HEK293 (cell line): Measurements from ENCODE around the gene DDX24.

Experiments used
- CTCF ChIA-PET: fragments of 350-600 bp; formaldehyde crosslinking; extraction: SDS; loops from one replicate; lab custom pipeline; 2021; ENCODE audit warnings: antibody characterized with exemption; lab: Yijun Ruan, JAX
- POLR2A ChIA-PET: fragments of 300-600 bp; formaldehyde crosslinking; extraction: SDS; loops from one replicate; lab custom pipeline; 2020; ENCODE audit warnings: antibody characterized with exemption, inconsistent platforms; lab: Yijun Ruan, JAX
- H3K27ac ChIP-seq: fragments of 200-500 bp; sonication (Bioruptor generic); 2 replicates; pipeline ENCODE4 v1.5.1; 2014; ENCODE audit warnings: low read depth, low read length, control low read depth, inconsistent platforms; ENCODE audit errors: extremely low read depth
- H3K36me3 ChIP-seq, 2 experiments: fragments of 200-500 bp in 1 of 2; sonication (Bioruptor generic) in 1 of 2; 1 replicate in 1 of 2; 2 replicates in 1 of 2; pipeline ENCODE4 v1.5.1; 2014 to 2017; ENCODE audit warnings: inconsistent platforms in 2 of 2, low read length in 2 of 2; ENCODE audit not compliant: control insufficient read depth in 2 of 2, insufficient read depth in 1 of 2
- H3K4me1 ChIP-seq: fragments of 200-500 bp; sonication (Bioruptor generic); 2 replicates; pipeline ENCODE4 v1.5.1; 2014; ENCODE audit warnings: mild to moderate bottlenecking, low read length, inconsistent platforms; ENCODE audit not compliant: control insufficient read depth, insufficient read depth
- H3K4me3 ChIP-seq: 2 replicates; pipeline ENCODE4 v1.5.1; 2011; ENCODE audit warnings: low read depth, mild to moderate bottlenecking, control low read depth, low read length, moderate library complexity
- H3K9me3 ChIP-seq: fragments of 200-500 bp; sonication (Bioruptor generic); 2 replicates; pipeline ENCODE4 v1.5.1; 2014; ENCODE audit warnings: low read depth, low read length, inconsistent platforms; ENCODE audit not compliant: control insufficient read depth, insufficient read depth
- ELK4 ChIP-seq: IDR thresholded peaks from 2 replicates; pipeline ENCODE4 v1.6.1; 2011; ENCODE audit warnings: mild to moderate bottlenecking, low read depth, low read length, borderline replicate concordance
- PRDM10 ChIP-seq: fragments of 450-650 bp; formaldehyde crosslinking; IDR thresholded peaks from 2 replicates; pipeline ENCODE4 v1.5.1; 2016; ENCODE audit warnings: missing biosample characterization, missing genetic modification characterization
- ZBTB20 ChIP-seq: fragments of 450-650 bp; formaldehyde crosslinking; IDR thresholded peaks from 2 replicates; pipeline ENCODE4 v1.5.1; 2016; ENCODE audit warnings: missing biosample characterization, missing genetic modification characterization
- ZBTB8A ChIP-seq: fragments of 450-650 bp; formaldehyde crosslinking; IDR thresholded peaks from 2 replicates; pipeline ENCODE4 v1.5.1; 2016; ENCODE audit warnings: missing biosample characterization, missing genetic modification characterization
- ZEB2 ChIP-seq: fragments of 450-650 bp; formaldehyde crosslinking; IDR thresholded peaks from 2 replicates; pipeline ENCODE4 v1.5.1; 2016; ENCODE audit warnings: missing biosample characterization, missing genetic modification characterization
- ZFHX2 ChIP-seq: fragments of 450-650 bp; formaldehyde crosslinking; conservative IDR thresholded peaks from 2 replicates; pipeline ENCODE4 v1.5.1; 2016; ENCODE audit warnings: missing biosample characterization, missing genetic modification characterization
- ZFP41 ChIP-seq: fragments of 450-650 bp; formaldehyde crosslinking; IDR thresholded peaks from 2 replicates; pipeline ENCODE4 v1.5.1; 2016; ENCODE audit warnings: missing biosample characterization, missing genetic modification characterization, borderline replicate concordance
- ZNF148 ChIP-seq: fragments of 450-650 bp; formaldehyde crosslinking; IDR thresholded peaks from 2 replicates; pipeline ENCODE4 v1.5.0; 2017; ENCODE audit warnings: missing biosample characterization, missing genetic modification characterization, borderline replicate concordance
- ZNF354C ChIP-seq: fragments of 450-650 bp; formaldehyde crosslinking; IDR thresholded peaks from 2 replicates; pipeline ENCODE4 v1.5.1; 2016; ENCODE audit warnings: missing biosample characterization, missing genetic modification characterization, low read depth, borderline replicate concordance
- ZNF596 ChIP-seq: fragments of 450-650 bp; IDR thresholded peaks from 2 replicates; pipeline ENCODE4 v1.5.0; 2018; ENCODE audit warnings: missing biosample characterization, mild to moderate bottlenecking, missing genetic modification characterization, moderate library complexity
- ZNF670 ChIP-seq: fragments of 450-650 bp; formaldehyde crosslinking; IDR thresholded peaks from 2 replicates; pipeline ENCODE4 v1.5.1; 2016; ENCODE audit warnings: missing biosample characterization, missing genetic modification characterization, low read depth
- ZNF843 ChIP-seq: fragments of 450-650 bp; formaldehyde crosslinking; IDR thresholded peaks from 2 replicates; pipeline ENCODE4 v1.5.1; 2016; ENCODE audit warnings: missing biosample characterization, missing genetic modification characterization
- TF ChIP-seq, protein P1 (sequence below): fragments of 450-650 bp; formaldehyde crosslinking; IDR thresholded peaks from 2 replicates; pipeline ENCODE4 v1.5.1; 2016; ENCODE audit warnings: missing biosample characterization, missing genetic modification characterization
- TF ChIP-seq, protein P2 (sequence below): fragments of 450-650 bp; formaldehyde crosslinking; IDR thresholded peaks from 2 replicates; pipeline ENCODE4 v1.5.1; 2017; ENCODE audit warnings: missing biosample characterization, missing genetic modification characterization
- TF ChIP-seq, protein P3 (sequence below): fragments of 450-650 bp; formaldehyde crosslinking; IDR thresholded peaks from 2 replicates; pipeline ENCODE4 v1.5.1; 2016; ENCODE audit warnings: missing biosample characterization, missing genetic modification characterization, borderline replicate concordance
- TF ChIP-seq, protein P4 (sequence below): fragments of 450-650 bp; formaldehyde crosslinking; IDR thresholded peaks from 2 replicates; pipeline ENCODE4 v1.5.1; 2016; ENCODE audit warnings: missing biosample characterization, missing genetic modification characterization
- TF ChIP-seq, protein P5 (sequence below): fragments of 450-650 bp; formaldehyde crosslinking; IDR thresholded peaks from 2 replicates; pipeline ENCODE4 v1.5.1; 2016; ENCODE audit warnings: missing biosample characterization, missing genetic modification characterization

Gene DDX24

GRCh38 chr14:94011795-94012194 is 69.2 kb downstream of the DDX24 start:
- Histone ChIP-seq H3K4me1 (peaks cover 3% of the 10 kb centered on the region; the same call in 1 of the 2 replicates), H3K4me3 (no peak overlapping the region), H3K27ac (no peak overlapping the region), H3K36me3 (no peaks in the 10 kb centered on the region), H3K9me3 (no peaks in the 10 kb centered on the region)
- POLR2A ChIA-PET, result interaction anchor here (1.4 kb wide), 1 partner anchor 15 kb away, joined by 4 read pairs; the partner anchor contains the start of gene CCDC197
- TF ChIP-seq PRDM10 (tag by site-specific recombination) (peak; percentile 81), ZNF596 (tag by site-specific recombination) (no peak), ZBTB20 (peak; percentile 54), ZFP41 (tag by site-specific recombination) (no peak), ZNF670 (no peak)
- CTCF ChIA-PET, result interaction anchor here (1.8 kb wide), 1 partner anchor 72 kb away, joined by 11 read pairs; no protein-coding TSS in a partner anchor

DNA sequence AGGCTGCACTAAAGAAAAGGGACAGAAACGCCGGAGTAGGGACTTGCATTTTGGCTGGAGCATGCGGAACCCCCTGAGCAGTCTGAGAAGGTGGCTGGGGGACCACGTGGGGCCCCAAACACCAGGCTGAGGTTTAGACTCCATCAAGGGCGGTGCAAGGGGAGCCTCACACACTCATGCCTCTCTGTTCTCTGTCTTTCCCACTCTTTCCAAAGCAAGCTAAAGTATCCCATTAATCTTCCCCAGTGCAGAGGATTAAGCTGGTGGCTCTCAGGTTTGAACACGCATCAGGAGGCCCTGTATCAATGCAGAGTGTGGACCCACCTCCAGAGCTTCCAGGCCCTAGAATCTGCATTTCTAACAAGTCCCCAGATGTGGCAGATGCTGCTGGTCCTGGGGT is 70.4 kb downstream of the DDX24 start:
- ChIA-PET CTCF (interaction anchor here (1.8 kb wide), 1 partner anchor 71 kb away, joined by 11 read pairs; no protein-coding TSS in a partner anchor), POLR2A (no interaction called here)
- Histone ChIP-seq H3K4me3 (no peak overlapping the region), H3K9me3 (no peaks in the 10 kb centered on the region), H3K27ac (no peak overlapping the region), H3K4me1 (peaks cover 3% of the 10 kb centered on the region; the same call in 1 of the 2 replicates), H3K36me3 (no peaks in the 10 kb centered on the region)
- no peak for TF ChIP-seq ZFHX2 (tag by site-specific recombination)
- TF ChIP-seq, protein P1, sequence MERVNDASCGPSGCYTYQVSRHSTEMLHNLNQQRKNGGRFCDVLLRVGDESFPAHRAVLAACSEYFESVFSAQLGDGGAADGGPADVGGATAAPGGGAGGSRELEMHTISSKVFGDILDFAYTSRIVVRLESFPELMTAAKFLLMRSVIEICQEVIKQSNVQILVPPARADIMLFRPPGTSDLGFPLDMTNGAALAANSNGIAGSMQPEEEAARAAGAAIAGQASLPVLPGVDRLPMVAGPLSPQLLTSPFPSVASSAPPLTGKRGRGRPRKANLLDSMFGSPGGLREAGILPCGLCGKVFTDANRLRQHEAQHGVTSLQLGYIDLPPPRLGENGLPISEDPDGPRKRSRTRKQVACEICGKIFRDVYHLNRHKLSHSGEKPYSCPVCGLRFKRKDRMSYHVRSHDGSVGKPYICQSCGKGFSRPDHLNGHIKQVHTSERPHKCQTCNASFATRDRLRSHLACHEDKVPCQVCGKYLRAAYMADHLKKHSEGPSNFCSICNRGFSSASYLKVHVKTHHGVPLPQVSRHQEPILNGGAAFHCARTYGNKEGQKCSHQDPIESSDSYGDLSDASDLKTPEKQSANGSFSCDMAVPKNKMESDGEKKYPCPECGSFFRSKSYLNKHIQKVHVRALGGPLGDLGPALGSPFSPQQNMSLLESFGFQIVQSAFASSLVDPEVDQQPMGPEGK, result no peak
- TF ChIP-seq ELK4, result no peak
- TF ChIP-seq, protein P2, sequence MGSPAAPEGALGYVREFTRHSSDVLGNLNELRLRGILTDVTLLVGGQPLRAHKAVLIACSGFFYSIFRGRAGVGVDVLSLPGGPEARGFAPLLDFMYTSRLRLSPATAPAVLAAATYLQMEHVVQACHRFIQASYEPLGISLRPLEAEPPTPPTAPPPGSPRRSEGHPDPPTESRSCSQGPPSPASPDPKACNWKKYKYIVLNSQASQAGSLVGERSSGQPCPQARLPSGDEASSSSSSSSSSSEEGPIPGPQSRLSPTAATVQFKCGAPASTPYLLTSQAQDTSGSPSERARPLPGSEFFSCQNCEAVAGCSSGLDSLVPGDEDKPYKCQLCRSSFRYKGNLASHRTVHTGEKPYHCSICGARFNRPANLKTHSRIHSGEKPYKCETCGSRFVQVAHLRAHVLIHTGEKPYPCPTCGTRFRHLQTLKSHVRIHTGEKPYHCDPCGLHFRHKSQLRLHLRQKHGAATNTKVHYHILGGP (tag by site-specific recombination), result no peak
- no peak for TF ChIP-seq ZNF354C (tag by site-specific recombination)
- TF ChIP-seq, protein P3, sequence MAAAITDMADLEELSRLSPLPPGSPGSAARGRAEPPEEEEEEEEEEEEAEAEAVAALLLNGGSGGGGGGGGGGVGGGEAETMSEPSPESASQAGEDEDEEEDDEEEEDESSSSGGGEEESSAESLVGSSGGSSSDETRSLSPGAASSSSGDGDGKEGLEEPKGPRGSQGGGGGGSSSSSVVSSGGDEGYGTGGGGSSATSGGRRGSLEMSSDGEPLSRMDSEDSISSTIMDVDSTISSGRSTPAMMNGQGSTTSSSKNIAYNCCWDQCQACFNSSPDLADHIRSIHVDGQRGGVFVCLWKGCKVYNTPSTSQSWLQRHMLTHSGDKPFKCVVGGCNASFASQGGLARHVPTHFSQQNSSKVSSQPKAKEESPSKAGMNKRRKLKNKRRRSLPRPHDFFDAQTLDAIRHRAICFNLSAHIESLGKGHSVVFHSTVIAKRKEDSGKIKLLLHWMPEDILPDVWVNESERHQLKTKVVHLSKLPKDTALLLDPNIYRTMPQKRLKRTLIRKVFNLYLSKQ (tag by site-specific recombination), result no peak
- TF ChIP-seq, protein P4, sequence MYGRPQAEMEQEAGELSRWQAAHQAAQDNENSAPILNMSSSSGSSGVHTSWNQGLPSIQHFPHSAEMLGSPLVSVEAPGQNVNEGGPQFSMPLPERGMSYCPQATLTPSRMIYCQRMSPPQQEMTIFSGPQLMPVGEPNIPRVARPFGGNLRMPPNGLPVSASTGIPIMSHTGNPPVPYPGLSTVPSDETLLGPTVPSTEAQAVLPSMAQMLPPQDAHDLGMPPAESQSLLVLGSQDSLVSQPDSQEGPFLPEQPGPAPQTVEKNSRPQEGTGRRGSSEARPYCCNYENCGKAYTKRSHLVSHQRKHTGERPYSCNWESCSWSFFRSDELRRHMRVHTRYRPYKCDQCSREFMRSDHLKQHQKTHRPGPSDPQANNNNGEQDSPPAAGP (tag by site-specific recombination), result no peak
- no peak for TF ChIP-seq ZNF843 (tag by site-specific recombination)
- TF ChIP-seq ZNF148 (tag by site-specific recombination), result no peak
- TF ChIP-seq ZEB2, result no peak
- TF ChIP-seq, protein P5, sequence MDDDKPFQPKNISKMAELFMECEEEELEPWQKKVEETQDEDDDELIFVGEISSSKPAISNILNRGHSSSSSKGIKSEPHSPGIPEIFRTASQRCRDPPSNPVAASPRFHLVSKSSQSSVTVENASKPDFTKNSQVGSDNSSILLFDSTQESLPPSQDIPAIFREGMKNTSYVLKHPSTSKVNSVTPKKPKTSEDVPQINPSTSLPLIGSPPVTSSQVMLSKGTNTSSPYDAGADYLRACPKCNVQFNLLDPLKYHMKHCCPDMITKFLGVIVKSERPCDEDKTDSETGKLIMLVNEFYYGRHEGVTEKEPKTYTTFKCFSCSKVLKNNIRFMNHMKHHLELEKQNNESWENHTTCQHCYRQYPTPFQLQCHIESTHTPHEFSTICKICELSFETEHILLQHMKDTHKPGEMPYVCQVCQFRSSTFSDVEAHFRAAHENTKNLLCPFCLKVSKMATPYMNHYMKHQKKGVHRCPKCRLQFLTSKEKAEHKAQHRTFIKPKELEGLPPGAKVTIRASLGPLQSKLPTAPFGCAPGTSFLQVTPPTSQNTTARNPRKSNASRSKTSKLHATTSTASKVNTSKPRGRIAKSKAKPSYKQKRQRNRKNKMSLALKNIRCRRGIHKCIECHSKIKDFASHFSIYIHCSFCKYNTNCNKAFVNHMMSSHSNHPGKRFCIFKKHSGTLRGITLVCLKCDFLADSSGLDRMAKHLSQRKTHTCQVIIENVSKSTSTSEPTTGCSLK (tag by site-specific recombination), result no peak
- no peak for TF ChIP-seq ZBTB8A (tag by site-specific recombination)
